ENCODE results near the gene DDX20. TPM values are rescaled to one million over a fixed set of nuclear protein-coding genes. Genes with fewer than 3 reads are reported as not detected.

DDX20 gene
- total and polyA plus RNA-seq, 2 experiments from 2014 or later, result 11.5 to 24.2 TPM

GRCh38 chr1:111733183-111733991 is 22.3 kb upstream of the DDX20 start:
- Histone ChIP-seq H2AFZ (0 out of 2 replicates have a peak overlapping the region, but pooled peaks have one; percentile 2), H3F3A (ENCODE audit: insufficient read depth) (no peaks in the 10 kb centered on the region), H3K36me3 (ENCODE audit: low read depth) (no peaks in the 10 kb centered on the region), H3K9me2 (ENCODE audit: insufficient read depth) (no peaks in the 10 kb centered on the region), H3K79me2 (ENCODE audit: insufficient read depth) (no peaks in the 10 kb centered on the region), H3K4me2 (ENCODE audit: unreplicated experiment) (peak overlapping the region; percentile 42), H3K4me3 (no peak overlapping the region), H3K9me3 (ENCODE audit: low read depth) (no peaks in the 10 kb centered on the region), H3K27ac (peak overlapping the region; percentile 31), H4K20me1 (ENCODE audit: insufficient read depth) (no peaks in the 10 kb centered on the region), H3K4me1 (ENCODE audit: insufficient read depth) (peaks cover 16% of the 10 kb centered on the region), H3K9ac (peak overlapping the region; percentile 17; the same call in 1 of the 2 replicates), H3K27me3 (replicated peaks; ENCODE audit: insufficient read depth) (no peaks in the 10 kb centered on the region)
- DNase-seq, result peak; percentile 84
- in situ Hi-C loops (cut with MboI), result no loop called here
- WGBS, 2 experiments (ENCODE audit: low coverage in 1 of 2, low lambda C conversion rate in 2 of 2, missing lambda C conversion rate in 2 of 2), result 64 to 67% methylated on average over 9 of the region's 9 CpGs
- TF ChIP-seq EZH2 (IDR thresholded peaks at IDR 0.05; ENCODE audit: insufficient read depth, poor library complexity, severe bottlenecking) (no peak), EZH2phosphoT487 (IDR thresholded peaks at IDR 0.05; ENCODE audit: insufficient read depth, low read depth) (no peak)

GRCh38 chr1:111733992-111734341 is 21.7 kb upstream of the DDX20 start:
- no peaks in the 10 kb centered on the region for H3K9me2 ChIP-seq (ENCODE audit: insufficient read depth)
- H3K79me2 ChIP-seq (ENCODE audit: insufficient read depth), result no peaks in the 10 kb centered on the region
- no peaks in the 10 kb centered on the region for H3F3A ChIP-seq (ENCODE audit: insufficient read depth)
- 0 out of 2 replicates have a peak overlapping the region, but pooled peaks have one; percentile 2 for H2AFZ ChIP-seq
- peak overlapping the region; percentile 42 for H3K4me2 ChIP-seq (ENCODE audit: unreplicated experiment)
- 0 out of 2 replicates have a peak overlapping the region, but pooled peaks have one; percentile 5 for H3K9ac ChIP-seq
- TF ChIP-seq EZH2phosphoT487 (IDR thresholded peaks at IDR 0.05; ENCODE audit: insufficient read depth, low read depth), result no peak
- TF ChIP-seq EZH2 (IDR thresholded peaks at IDR 0.05; ENCODE audit: insufficient read depth, poor library complexity, severe bottlenecking), result no peak
- no peaks in the 10 kb centered on the region for H3K36me3 ChIP-seq (ENCODE audit: low read depth)
- H3K27ac ChIP-seq, result peak overlapping the region; percentile 20; the same call in 1 of the 2 replicates
- in situ Hi-C loops (cut with MboI), result no loop called here
- no peak for DNase-seq
- H3K4me3 ChIP-seq, result no peak overlapping the region
- H4K20me1 ChIP-seq (ENCODE audit: insufficient read depth), result no peaks in the 10 kb centered on the region
- peaks cover 16% of the 10 kb centered on the region for H3K4me1 ChIP-seq (ENCODE audit: insufficient read depth)
- WGBS, 2 experiments (ENCODE audit: low coverage in 1 of 2, low lambda C conversion rate in 2 of 2, missing lambda C conversion rate in 2 of 2), result 85 to 88% methylated on average over 5 of the region's 5 CpGs
- no peaks in the 10 kb centered on the region for H3K9me3 ChIP-seq (ENCODE audit: low read depth)
- H3K27me3 ChIP-seq (replicated peaks; ENCODE audit: insufficient read depth), result no peaks in the 10 kb centered on the region

- no peak for DNase-seq
- H3K27ac ChIP-seq, result no peak overlapping the region
- TF ChIP-seq EZH2 (IDR thresholded peaks at IDR 0.05; ENCODE audit: insufficient read depth, poor library complexity, severe bottlenecking) (no peak), EZH2phosphoT487 (IDR thresholded peaks at IDR 0.05; ENCODE audit: insufficient read depth, low read depth) (no peak)
- no peaks in the 10 kb centered on the region for H3K27me3 ChIP-seq (replicated peaks; ENCODE audit: insufficient read depth)
- H3K36me3 ChIP-seq (ENCODE audit: low read depth), result no peaks in the 10 kb centered on the region
- H3K4me3 ChIP-seq, result no peak overlapping the region
- no peaks in the 10 kb centered on the region for H4K20me1 ChIP-seq (ENCODE audit: insufficient read depth)
- in situ Hi-C loops (cut with MboI), result no loop called here
- no peaks in the 10 kb centered on the region for H3F3A ChIP-seq (ENCODE audit: insufficient read depth)
- H3K4me2 ChIP-seq (ENCODE audit: unreplicated experiment), result no peak overlapping the region
- 94 to 96% methylated on average over 3 of the region's 3 CpGs for WGBS, 2 experiments (ENCODE audit: low coverage in 1 of 2, low lambda C conversion rate in 2 of 2, missing lambda C conversion rate in 2 of 2)
- H2AFZ ChIP-seq, result no peak overlapping the region
- no peaks in the 10 kb centered on the region for H3K9me2 ChIP-seq (ENCODE audit: insufficient read depth)
- no peaks in the 10 kb centered on the region for H3K9me3 ChIP-seq (ENCODE audit: low read depth)
- no peaks in the 10 kb centered on the region for H3K79me2 ChIP-seq (ENCODE audit: insufficient read depth)
- peaks cover 16% of the 10 kb centered on the region for H3K4me1 ChIP-seq (ENCODE audit: insufficient read depth)
- no peak overlapping the region for H3K9ac ChIP-seq
Measured at GRCh38 chr1:111734426-111734825, 21.3 kb upstream of the DDX20 start.

- Histone ChIP-seq H3F3A (ENCODE audit: insufficient read depth) (no peaks in the 10 kb centered on the region), H3K36me3 (ENCODE audit: low read depth) (no peaks in the 10 kb centered on the region), H3K9ac (no peak overlapping the region), H3K4me3 (no peak overlapping the region), H3K27me3 (replicated peaks; ENCODE audit: insufficient read depth) (no peaks in the 10 kb centered on the region), H3K27ac (no peak overlapping the region), H3K9me2 (ENCODE audit: insufficient read depth) (no peaks in the 10 kb centered on the region), H4K20me1 (ENCODE audit: insufficient read depth) (no peaks in the 10 kb centered on the region), H3K4me1 (ENCODE audit: insufficient read depth) (peaks cover 16% of the 10 kb centered on the region), H3K79me2 (ENCODE audit: insufficient read depth) (no peaks in the 10 kb centered on the region), H3K4me2 (ENCODE audit: unreplicated experiment) (no peak overlapping the region), H2AFZ (no peak overlapping the region), H3K9me3 (ENCODE audit: low read depth) (no peaks in the 10 kb centered on the region)
- in situ Hi-C loops (cut with MboI), result no loop called here
- TF ChIP-seq EZH2 (IDR thresholded peaks at IDR 0.05; ENCODE audit: insufficient read depth, poor library complexity, severe bottlenecking), result no peak
- no peak for TF ChIP-seq EZH2phosphoT487 (IDR thresholded peaks at IDR 0.05; ENCODE audit: insufficient read depth, low read depth)
- WGBS, 2 experiments (ENCODE audit: low coverage in 1 of 2, low lambda C conversion rate in 2 of 2, missing lambda C conversion rate in 2 of 2), result 76 to 80% methylated on average over 3 of the region's 3 CpGs
- no peak for DNase-seq
Measured at GRCh38 chr1:111734856-111735255, 20.8 kb upstream of the DDX20 start.
